ENCODE data around the gene NEK1.
"Not testable (repeated sequence)": the region's sequence is repeated elsewhere in the genome, so short reads cannot be mapped to it uniquely, and the experiment has no call there.

The NEK1 gene

GRCh38 chr4:169594560-169595195 is 17.7 kb downstream of the NEK1 start:
- DNase-seq: no peak

- no peak for DNase-seq
These were observed 19.3 kb downstream of the NEK1 start for GRCh38 chr4:169593050-169593560.

- no peak for DNase-seq
These were observed 28.8 kb downstream of the NEK1 start for GRCh38 chr4:169583563-169583962.

- DNase-seq: no peak
These were observed 29.7 kb downstream of the NEK1 start for GRCh38 chr4:169582706-169583105.

- no peak for DNase-seq
These were observed 30.2 kb downstream of the NEK1 start for GRCh38 chr4:169582203-169582602.

- no peak for DNase-seq
These were observed 38.5 kb downstream of the NEK1 start for GRCh38 chr4:169573889-169574288.

GRCh38 chr4:169571435-169571834 is 40.9 kb downstream of the NEK1 start:
- DNase-seq: no peak

- DNase-seq: not testable (repeated sequence)
These were observed 41.4 kb downstream of the NEK1 start for GRCh38 chr4:169571012-169571411.

- not testable (repeated sequence) for DNase-seq
These were observed 42.1 kb downstream of the NEK1 start for GRCh38 chr4:169570266-169570665.

- not testable (repeated sequence) for DNase-seq
These were observed 43.2 kb downstream of the NEK1 start for GRCh38 chr4:169569188-169569587.

- DNase-seq: no peak
These were observed 44.5 kb downstream of the NEK1 start for GRCh38 chr4:169567916-169568315.

- peak; percentile 51 for DNase-seq
These were observed 46.2 kb downstream of the NEK1 start for GRCh38 chr4:169566021-169566818.

GRCh38 chr4:169565606-169566005 is 46.8 kb downstream of the NEK1 start:
- DNase-seq: no peak

- no peak for DNase-seq
These were observed 55.2 kb downstream of the NEK1 start for GRCh38 chr4:169557061-169557636.

- not testable (repeated sequence) for DNase-seq
These were observed 65.8 kb downstream of the NEK1 start for GRCh38 chr4:169546548-169546947.

GRCh38 chr4:169540774-169541173 is 71.6 kb downstream of the NEK1 start:
- no peak for DNase-seq

- no peak for DNase-seq
These were observed 82.3 kb downstream of the NEK1 start for GRCh38 chr4:169530048-169530447.

- DNase-seq: no peak
These were observed 88.6 kb downstream of the NEK1 start for GRCh38 chr4:169523796-169524195.

GRCh38 chr4:169510617-169511016 is 101.8 kb downstream of the NEK1 start:
- no peak for DNase-seq

- DNase-seq: no peak
These were observed 105.5 kb downstream of the NEK1 start for GRCh38 chr4:169506903-169507302.

- DNase-seq: not testable (repeated sequence)
These were observed 112.5 kb downstream of the NEK1 start for GRCh38 chr4:169499907-169500306.

GRCh38 chr4:169494234-169494633 is 118.1 kb downstream of the NEK1 start:
- DNase-seq: not testable (repeated sequence)

- no peak for DNase-seq
These were observed 119.2 kb downstream of the NEK1 start for GRCh38 chr4:169493164-169493524.
